Trophoblast cell (in vitro differentiated cells and primary cell): ENCODE results near the gene TADA2B.

ENCODE experiments used
- DNase-seq, 2 donors: peaks; one replicate each; pipeline ENCODE4 v3.0.0-alpha.2; 2016
- H2AFZ ChIP-seq: 2 replicates; pipeline ENCODE4 v1.6.1; 2013; ENCODE audit warnings: low read length, moderate library complexity, mild to moderate bottlenecking; ENCODE audit not compliant: insufficient read depth, poor library complexity
- H2AK5ac ChIP-seq: 2 replicates; pipeline ENCODE4 v1.6.1; 2013; ENCODE audit warnings: mild to moderate bottlenecking, low read length
- H2BK120ac ChIP-seq: 2 replicates; pipeline ENCODE4 v1.6.1; 2013; ENCODE audit warnings: low read length, mild to moderate bottlenecking, moderate library complexity; ENCODE audit not compliant: insufficient read depth, poor library complexity
- H2BK12ac ChIP-seq: 2 replicates; pipeline ENCODE4 v1.6.1; 2013; ENCODE audit warnings: mild to moderate bottlenecking, low read length, moderate library complexity
- H2BK5ac ChIP-seq: 2 replicates; pipeline ENCODE4 v1.6.1; 2013; ENCODE audit warnings: low read length, low read depth, moderate library complexity, mild to moderate bottlenecking; ENCODE audit not compliant: poor library complexity
- H3K14ac ChIP-seq: 2 replicates; pipeline ENCODE4 v1.6.1; 2013; ENCODE audit warnings: mild to moderate bottlenecking, low read length
- H3K18ac ChIP-seq: 2 replicates; pipeline ENCODE4 v1.6.1; 2013; ENCODE audit warnings: mild to moderate bottlenecking, low read length
- H3K23ac ChIP-seq: 2 replicates; pipeline ENCODE4 v1.6.1; 2013; ENCODE audit warnings: low read length
- H3K27ac ChIP-seq: 2 replicates; pipeline ENCODE4 v1.5.1; 2013; ENCODE audit warnings: low read depth, mild to moderate bottlenecking, inconsistent platforms, low read length, moderate library complexity
- H3K27me3 ChIP-seq: 2 replicates; pipeline ENCODE4 v1.6.1; 2013; ENCODE audit warnings: inconsistent platforms, mild to moderate bottlenecking, low read length, moderate library complexity; ENCODE audit not compliant: insufficient read depth
- H3K36me3 ChIP-seq, 2 experiments: 1 replicate in 1 of 2; 2 replicates in 1 of 2; pipeline ENCODE4 v1.6.1; 2013; ENCODE audit warnings: low read length in 2 of 2, mild to moderate bottlenecking in 2 of 2, moderate library complexity in 1 of 2; ENCODE audit not compliant: insufficient read depth in 2 of 2, control insufficient read depth in 1 of 2
- H3K4ac ChIP-seq: 2 replicates; pipeline ENCODE4 v1.6.1; 2013; ENCODE audit warnings: low read depth, mild to moderate bottlenecking, low read length, moderate library complexity
- H3K4me1 ChIP-seq, 2 experiments: 1 replicate in 1 of 2; 2 replicates in 1 of 2; pipeline ENCODE4 v1.6.1; 2013; ENCODE audit warnings: low read length in 2 of 2, mild to moderate bottlenecking in 2 of 2, moderate library complexity in 1 of 2; ENCODE audit not compliant: insufficient read depth in 2 of 2, control insufficient read depth in 1 of 2
- H3K4me2 ChIP-seq: 2 replicates; pipeline ENCODE4 v1.6.1; 2013; ENCODE audit warnings: inconsistent platforms, mild to moderate bottlenecking, low read length, moderate library complexity
- H3K4me3 ChIP-seq: 2 replicates; pipeline ENCODE4 v1.5.1; 2013; ENCODE audit warnings: mild to moderate bottlenecking, low read depth, low read length, inconsistent platforms
- H3K79me1 ChIP-seq: one replicate; pipeline ENCODE4 v1.6.1; 2013; ENCODE audit warnings: low read length
- H3K79me2 ChIP-seq: 2 replicates; pipeline ENCODE4 v1.6.1; 2013; ENCODE audit warnings: low read length, mild to moderate bottlenecking; ENCODE audit not compliant: control insufficient read depth, insufficient read depth, poor library complexity
- H3K9ac ChIP-seq: 2 replicates; pipeline ENCODE4 v1.6.1; 2013; ENCODE audit warnings: mild to moderate bottlenecking, low read length
- H3K9me3 ChIP-seq: 2 replicates; pipeline ENCODE4 v1.6.1; 2013; ENCODE audit warnings: low read depth, mild to moderate bottlenecking, control low read depth, inconsistent platforms, low read length; ENCODE audit not compliant: insufficient read depth
- H4K12ac ChIP-seq: 2 replicates; pipeline ENCODE4 v1.6.1; 2013; ENCODE audit warnings: low read depth, mild to moderate bottlenecking, low read length, moderate library complexity
- H4K8ac ChIP-seq: 2 replicates; pipeline ENCODE4 v1.6.1; 2013; ENCODE audit warnings: low read depth, mild to moderate bottlenecking, low read length, moderate library complexity
- H4K91ac ChIP-seq: one replicate; pipeline ENCODE4 v1.6.1; 2013; ENCODE audit warnings: low read depth, mild to moderate bottlenecking, low read length, moderate library complexity
- WGBS: extraction: QIAGEN DNeasy Blood & Tissue Kit; methylation state at CpG from one replicate; pipeline ENCODE4 v1.1.7; 2013; ENCODE audit warnings: missing lambda C conversion rate; ENCODE audit not compliant: insufficient read length, insufficient coverage; ENCODE audit errors: extremely low coverage; 5-methylcytosine and 5-hydroxymethylcytosine counted together

TADA2B gene

DNA sequence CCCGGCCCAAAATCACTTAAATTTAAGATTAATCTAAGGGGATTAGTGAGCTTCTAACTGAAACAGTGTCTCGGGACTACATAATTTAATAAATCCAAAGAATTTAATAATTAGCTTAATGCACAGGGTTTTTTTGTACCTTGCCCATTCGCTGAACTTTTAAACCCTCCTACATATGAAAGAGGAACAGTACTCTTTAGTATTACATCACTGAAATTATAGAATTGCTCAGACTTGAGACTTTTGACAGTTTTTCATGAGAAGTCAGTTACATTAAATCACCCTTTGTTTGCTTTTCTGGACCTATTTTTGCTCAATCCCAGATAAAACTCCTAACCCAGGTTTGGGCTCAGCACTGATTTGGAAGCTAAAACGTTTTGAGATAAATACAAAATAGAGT is 2.4 kb upstream of the TADA2B start:
- no peak overlapping the region for H3K4me2 ChIP-seq
- no peaks in the 10 kb centered on the region for H3K9me3 ChIP-seq
- no peak overlapping the region for H3K14ac ChIP-seq
- no peak overlapping the region for H2BK12ac ChIP-seq
- H4K91ac ChIP-seq, result no peak overlapping the region
- H3K27ac ChIP-seq, result no peak overlapping the region
- peaks cover 18 to 20% of the 10 kb centered on the region in 2 experiments for H3K4me1 ChIP-seq
- DNase-seq, result no peak
- no peak overlapping the region for H4K8ac ChIP-seq
- no peak overlapping the region for H3K4me3 ChIP-seq
- H3K9ac ChIP-seq, result no peak overlapping the region
- no peak overlapping the region for H3K23ac ChIP-seq
- H2BK5ac ChIP-seq, result no peak overlapping the region
- H3K79me2 ChIP-seq, result peaks cover 14% of the 10 kb centered on the region
- no peak overlapping the region for H2AK5ac ChIP-seq
- H4K12ac ChIP-seq, result no peak overlapping the region
- no peaks in the 10 kb centered on the region for H3K27me3 ChIP-seq
- H2AFZ ChIP-seq, result no peak overlapping the region
- H2BK120ac ChIP-seq, result no peak overlapping the region
- H3K36me3 ChIP-seq, result peaks cover 0 to 3% of the 10 kb centered on the region in 2 experiments
- no peak overlapping the region for H3K4ac ChIP-seq
- peaks cover 9% of the 10 kb centered on the region for H3K79me1 ChIP-seq
- WGBS, result no CpG with 5 or more reads among the region's 4 CpGs
- H3K18ac ChIP-seq, result no peak overlapping the region

DNA sequence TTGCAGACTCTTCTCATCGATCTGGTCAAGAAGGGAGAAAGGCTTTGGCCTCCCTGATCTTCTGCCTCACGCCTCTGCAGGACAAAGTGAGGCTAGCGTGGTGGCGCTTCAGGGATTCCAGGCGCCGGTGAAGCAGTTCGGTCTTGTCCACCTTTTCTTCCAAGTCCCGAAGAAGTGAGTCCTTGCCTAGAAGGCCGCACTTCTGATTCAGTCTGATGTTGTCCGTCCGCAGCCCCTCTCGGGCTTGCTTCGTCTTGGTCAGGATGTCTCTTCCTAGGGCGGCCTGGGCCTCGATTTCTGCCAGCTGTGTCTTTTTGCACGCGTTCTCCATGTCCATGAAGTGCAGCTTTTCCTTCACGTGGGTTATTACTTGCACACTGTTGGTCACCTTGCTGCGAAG is 1.9 kb upstream of the TADA2B start:
- Histone ChIP-seq H4K91ac (no peak overlapping the region), H3K4me1 (peaks cover 18 to 22% of the 10 kb centered on the region in 2 experiments), H4K12ac (no peak overlapping the region), H3K27me3 (no peaks in the 10 kb centered on the region), H2BK12ac (no peak overlapping the region), H3K4me3 (no peak overlapping the region), H3K14ac (no peak overlapping the region), H2BK5ac (no peak overlapping the region), H3K79me2 (peaks cover 14% of the 10 kb centered on the region), H2BK120ac (no peak overlapping the region), H3K27ac (no peak overlapping the region), H3K4ac (no peak overlapping the region), H2AFZ (no peak overlapping the region), H3K23ac (no peak overlapping the region), H3K36me3 (peaks cover 0 to 5% of the 10 kb centered on the region in 2 experiments), H3K9ac (no peak overlapping the region), H3K79me1 (peaks cover 9% of the 10 kb centered on the region), H3K9me3 (peaks cover 2% of the 10 kb centered on the region), H3K4me2 (no peak overlapping the region), H3K18ac (no peak overlapping the region), H4K8ac (no peak overlapping the region), H2AK5ac (no peak overlapping the region)
- WGBS, result no CpG with 5 or more reads among the region's 19 CpGs
- no peak for DNase-seq

GRCh38 chr4:7041801-7042502 is 1.2 kb upstream of the TADA2B start:
- no peak overlapping the region for H2BK12ac ChIP-seq
- peaks cover 9% of the 10 kb centered on the region for H3K79me1 ChIP-seq

GRCh38 chr4:7042503-7043283 is 479 bp upstream of the TADA2B start:
- Histone ChIP-seq H4K91ac (no peak overlapping the region), H3K79me1 (peaks cover 9% of the 10 kb centered on the region), H3K4me3 (peak overlapping the region; percentile 78), H3K79me2 (peaks cover 19% of the 10 kb centered on the region), H2AFZ (peak overlapping the region; percentile 68), H4K8ac (peak overlapping the region; percentile 51), H3K4ac (no peak overlapping the region), H4K12ac (no peak overlapping the region), H3K4me1 (peaks cover 18 to 22% of the 10 kb centered on the region in 2 experiments), H3K18ac (no peak overlapping the region), H3K14ac (no peak overlapping the region), H3K23ac (no peak overlapping the region), H2AK5ac (no peak overlapping the region), H3K9me3 (peaks cover 4% of the 10 kb centered on the region), H2BK5ac (no peak overlapping the region), H3K9ac (peak overlapping the region; percentile 29), H3K36me3 (peaks cover 0 to 7% of the 10 kb centered on the region in 2 experiments), H3K27me3 (no peaks in the 10 kb centered on the region), H3K27ac (peak overlapping the region; percentile 9), H2BK12ac (no peak overlapping the region), H3K4me2 (peak overlapping the region; percentile 82), H2BK120ac (no peak overlapping the region)
- DNase-seq, result peak; percentile 99
- no CpG with 5 or more reads among the region's 90 CpGs for WGBS

More at GRCh38 chr4:7041801-7042502, 1.2 kb upstream of the TADA2B start:
- Histone ChIP-seq H3K4ac (no peak overlapping the region), H3K4me1 (peaks cover 18 to 22% of the 10 kb centered on the region in 2 experiments), H3K4me2 (peak overlapping the region; percentile 82), H3K4me3 (peak overlapping the region; percentile 78), H3K36me3 (peaks cover 0 to 7% of the 10 kb centered on the region in 2 experiments), H3K79me2 (peaks cover 19% of the 10 kb centered on the region), H2BK5ac (no peak overlapping the region), H3K27me3 (no peaks in the 10 kb centered on the region), H3K27ac (no peak overlapping the region), H3K9ac (no peak overlapping the region), H4K91ac (no peak overlapping the region), H2BK120ac (no peak overlapping the region), H4K8ac (peak overlapping the region; percentile 51), H3K18ac (no peak overlapping the region), H3K14ac (peak overlapping the region; percentile 21), H3K23ac (no peak overlapping the region), H3K9me3 (peaks cover 2% of the 10 kb centered on the region), H4K12ac (peak overlapping the region; percentile 15), H2AK5ac (no peak overlapping the region), H2AFZ (peak overlapping the region; percentile 68)
- no CpG with 5 or more reads among the region's 42 CpGs for WGBS
- no peak for DNase-seq
